VCaP (cell line): ENCODE data around the gene ABCB11.
"Not testable (repeated sequence)": the region's sequence is repeated elsewhere in the genome, so short reads cannot be mapped to it uniquely, and the experiment has no call there.

Source experiments
- H3K27ac ChIP-seq: fragments of 450-650 bp; 2 replicates; pipeline ENCODE4 v1.5.1; 2017
- CTCF ChIP-seq: fragments of 450-650 bp; conservative IDR thresholded peaks from 2 replicates; pipeline ENCODE4 v1.5.1; 2017; ENCODE audit warnings: mild to moderate bottlenecking, moderate library complexity

ABCB11 gene

GRCh38 chr2:168889635-168890005 lies 141.5 kb downstream of the ABCB11 start:
- H3K27ac ChIP-seq = peak overlapping the region; percentile 46; the same call in 1 of the 2 replicates
- no peak for TF ChIP-seq CTCF

GRCh38 chr2:168884975-168885374 lies 146.1 kb downstream of the ABCB11 start:
- no peak for TF ChIP-seq CTCF

GRCh38 chr2:168882163-168882562 lies 149.0 kb downstream of the ABCB11 start:
- H3K27ac ChIP-seq = not testable (repeated sequence)

More at GRCh38 chr2:168884975-168885374, 146.1 kb downstream of the ABCB11 start:
- no peak overlapping the region for H3K27ac ChIP-seq

GRCh38 chr2:168874368-168875054 lies 156.6 kb downstream of the ABCB11 start:
- TF ChIP-seq CTCF = no peak
- H3K27ac ChIP-seq = no peak overlapping the region

GRCh38 chr2:168870824-168871223 lies 160.3 kb downstream of the ABCB11 start:
- not testable (repeated sequence) for H3K27ac ChIP-seq
